Stimulated activated CD8-positive, alpha-beta memory T cell treated with anti-CD3 and anti-CD28 coated beads, Interleukin-7, amount 100 ng/mL, for 48 hours (primary cell): ENCODE data around the gene NQO2.

Experiments
- DNase-seq, 2 donors: peaks; one replicate each; pipeline ENCODE4 v3.0.0-alpha.2; 2020; ENCODE audit warnings: low read depth in 1 of 2; ENCODE audit errors: extremely low read depth in 1 of 2

NQO2 gene

GRCh38 chr6:2999618-3000557 lies at the start of gene NQO2:
Gene NQO2 (plus strand): TSS chr6:2999894. CDS start chr6:3006553, 6,659 bp downstream.
- DNase-seq: peak; percentile 80 to 88

- no peak for DNase-seq
Measured at GRCh38 chr6:2950713-2951112, 49.0 kb upstream of the NQO2 start.

- no peak for DNase-seq
Measured at GRCh38 chr6:2951728-2952127, 48.0 kb upstream of the NQO2 start.

- no peak for DNase-seq
Measured at GRCh38 chr6:2952557-2953095, 47.1 kb upstream of the NQO2 start.

- no peak for DNase-seq
Measured at GRCh38 chr6:2953098-2953497, 46.6 kb upstream of the NQO2 start.

GRCh38 chr6:2956930-2957685 lies 42.6 kb upstream of the NQO2 start:
- no peak for DNase-seq

GRCh38 chr6:2957696-2958330 lies 41.9 kb upstream of the NQO2 start:
- no peak for DNase-seq

- DNase-seq: no peak
Measured at GRCh38 chr6:2958331-2958711, 41.4 kb upstream of the NQO2 start.

- DNase-seq: no peak
Measured at GRCh38 chr6:2958776-2959175, 40.9 kb upstream of the NQO2 start.

- no peak for DNase-seq
Measured at GRCh38 chr6:2959909-2960719, 39.6 kb upstream of the NQO2 start.

- DNase-seq: no peak
Measured at GRCh38 chr6:2960935-2961334, 38.8 kb upstream of the NQO2 start.

- DNase-seq: no peak
Measured at GRCh38 chr6:2961506-2961905, 38.2 kb upstream of the NQO2 start.

- no peak for DNase-seq
Measured at GRCh38 chr6:2962004-2962403, 37.7 kb upstream of the NQO2 start.

- DNase-seq: no peak
Measured at GRCh38 chr6:2962636-2963035, 37.1 kb upstream of the NQO2 start.

- DNase-seq: no peak
Measured at GRCh38 chr6:2963756-2964155, 35.9 kb upstream of the NQO2 start.

- DNase-seq: no peak
Measured at GRCh38 chr6:2964793-2965505, 34.7 kb upstream of the NQO2 start.

GRCh38 chr6:2966347-2966746 lies 33.3 kb upstream of the NQO2 start:
- DNase-seq: no peak

- DNase-seq: no peak
Measured at GRCh38 chr6:2967936-2968335, 31.8 kb upstream of the NQO2 start.

- no peak for DNase-seq
Measured at GRCh38 chr6:2968600-2969135, 31.0 kb upstream of the NQO2 start.

GRCh38 chr6:2969549-2969948 lies 30.1 kb upstream of the NQO2 start:
- no peak for DNase-seq
